ENCODE results near the gene SKIDA1.

DNA sequence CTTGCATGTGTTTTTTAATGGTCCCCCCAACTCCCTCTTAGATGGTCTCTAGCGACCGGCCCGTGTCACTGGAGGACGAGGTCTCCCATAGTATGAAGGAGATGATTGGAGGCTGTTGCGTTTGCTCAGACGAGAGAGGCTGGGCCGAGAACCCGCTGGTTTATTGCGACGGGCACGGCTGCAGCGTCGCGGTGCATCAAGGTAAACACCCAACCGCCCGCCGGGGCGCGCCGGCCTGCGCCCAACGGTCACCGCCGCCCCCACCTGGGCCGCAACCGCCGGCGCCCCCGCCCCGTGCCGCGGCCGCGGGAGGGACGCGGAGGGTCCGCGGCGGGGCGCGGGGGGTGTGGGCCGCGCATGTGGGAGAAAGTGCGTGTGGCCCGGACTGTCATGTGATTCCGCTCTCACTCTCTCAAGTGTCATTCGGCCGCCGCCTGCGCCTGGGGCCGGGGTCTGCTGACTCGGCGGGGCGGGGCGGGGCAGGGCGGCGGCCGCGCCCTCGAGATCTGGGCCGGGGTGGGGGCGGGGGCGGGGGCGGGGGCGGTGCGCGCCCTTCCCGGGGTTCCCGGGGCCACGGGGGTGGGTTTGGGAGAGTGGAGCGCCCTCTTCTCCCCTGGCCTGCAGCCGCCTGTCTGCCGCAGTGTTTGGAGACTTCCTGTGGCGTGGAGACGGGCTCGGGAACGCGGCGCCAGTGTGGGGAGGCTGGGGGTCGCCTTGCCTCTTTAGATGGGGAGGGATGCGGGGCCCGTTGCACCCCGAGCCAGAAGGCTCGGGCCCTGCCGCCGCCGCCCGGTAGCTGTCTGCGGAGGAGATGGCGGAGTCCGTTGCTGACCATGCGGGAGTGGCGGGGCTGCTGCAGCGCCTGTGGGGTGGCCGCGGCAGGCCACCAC lies 9.4 kb upstream of the SKIDA1 start:
- TF ChIP-seq, protein P1, sequence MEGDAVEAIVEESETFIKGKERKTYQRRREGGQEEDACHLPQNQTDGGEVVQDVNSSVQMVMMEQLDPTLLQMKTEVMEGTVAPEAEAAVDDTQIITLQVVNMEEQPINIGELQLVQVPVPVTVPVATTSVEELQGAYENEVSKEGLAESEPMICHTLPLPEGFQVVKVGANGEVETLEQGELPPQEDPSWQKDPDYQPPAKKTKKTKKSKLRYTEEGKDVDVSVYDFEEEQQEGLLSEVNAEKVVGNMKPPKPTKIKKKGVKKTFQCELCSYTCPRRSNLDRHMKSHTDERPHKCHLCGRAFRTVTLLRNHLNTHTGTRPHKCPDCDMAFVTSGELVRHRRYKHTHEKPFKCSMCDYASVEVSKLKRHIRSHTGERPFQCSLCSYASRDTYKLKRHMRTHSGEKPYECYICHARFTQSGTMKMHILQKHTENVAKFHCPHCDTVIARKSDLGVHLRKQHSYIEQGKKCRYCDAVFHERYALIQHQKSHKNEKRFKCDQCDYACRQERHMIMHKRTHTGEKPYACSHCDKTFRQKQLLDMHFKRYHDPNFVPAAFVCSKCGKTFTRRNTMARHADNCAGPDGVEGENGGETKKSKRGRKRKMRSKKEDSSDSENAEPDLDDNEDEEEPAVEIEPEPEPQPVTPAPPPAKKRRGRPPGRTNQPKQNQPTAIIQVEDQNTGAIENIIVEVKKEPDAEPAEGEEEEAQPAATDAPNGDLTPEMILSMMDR (conservative IDR thresholded peaks at IDR 0.05 in 1 of 2, IDR thresholded peaks at IDR 0.05 in 1 of 2; ENCODE audit: low read depth in 1 of 2, low read length in 2 of 2): no peak
- TF ChIP-seq EZH2 (IDR thresholded peaks at IDR 0.05; ENCODE audit: low read length, missing control alignments): no peak
